ENCODE data around the gene APOL6.
A peak's percentile ranks its signal among the peaks of the same experiment; 100 is the strongest.
"Not testable (repeated sequence)": the region's sequence is repeated elsewhere in the genome, so short reads cannot be mapped to it uniquely, and the experiment has no call there.

APOL6 gene

GRCh38 chr22:35618427-35619223 is 29.6 kb upstream of the APOL6 start:
- Histone ChIP-seq H3K4me1 (ENCODE audit: control insufficient read depth, insufficient read depth, low read length, unreplicated experiment) (peaks cover 3% of the 10 kb centered on the region), H2AFZ (ENCODE audit: low read length, unreplicated experiment) (no peak overlapping the region), H3K36me3 (ENCODE audit: insufficient read depth, low read length) (no peaks in the 10 kb centered on the region), H3K79me2 (ENCODE audit: control insufficient read depth, insufficient read depth, low read length, unreplicated experiment) (no peaks in the 10 kb centered on the region), H3K27me3 (ENCODE audit: insufficient read depth, low read length) (no peaks in the 10 kb centered on the region), H3K4me3 (ENCODE audit: low read depth, low read length) (no peak overlapping the region), H3K27ac (ENCODE audit: low read depth, low read length) (no peak overlapping the region)

- no peaks in the 10 kb centered on the region for H3K36me3 ChIP-seq (ENCODE audit: insufficient read depth, low read length)
- H3K79me2 ChIP-seq (ENCODE audit: control insufficient read depth, insufficient read depth, low read length, unreplicated experiment) = no peaks in the 10 kb centered on the region
- H3K27ac ChIP-seq (ENCODE audit: low read depth, low read length) = no peak overlapping the region
- no peak overlapping the region for H2AFZ ChIP-seq (ENCODE audit: low read length, unreplicated experiment)
- H3K27me3 ChIP-seq (ENCODE audit: insufficient read depth, low read length) = no peaks in the 10 kb centered on the region
- no peak overlapping the region for H3K4me3 ChIP-seq (ENCODE audit: low read depth, low read length)
- H3K4me1 ChIP-seq (ENCODE audit: control insufficient read depth, insufficient read depth, low read length, unreplicated experiment) = peaks cover 3% of the 10 kb centered on the region
Measured at GRCh38 chr22:35619336-35620094, 28.7 kb upstream of the APOL6 start.

- no peaks in the 10 kb centered on the region for H3K27me3 ChIP-seq (ENCODE audit: insufficient read depth, low read length)
- H3K79me2 ChIP-seq (ENCODE audit: control insufficient read depth, insufficient read depth, low read length, unreplicated experiment) = no peaks in the 10 kb centered on the region
- H2AFZ ChIP-seq (ENCODE audit: low read length, unreplicated experiment) = no peak overlapping the region
- H3K4me1 ChIP-seq (ENCODE audit: control insufficient read depth, insufficient read depth, low read length, unreplicated experiment) = peaks cover 3% of the 10 kb centered on the region
- H3K27ac ChIP-seq (ENCODE audit: low read depth, low read length) = no peak overlapping the region
- H3K36me3 ChIP-seq (ENCODE audit: insufficient read depth, low read length) = no peaks in the 10 kb centered on the region
- H3K4me3 ChIP-seq (ENCODE audit: low read depth, low read length) = no peak overlapping the region
Measured at GRCh38 chr22:35620624-35621251, 27.5 kb upstream of the APOL6 start.

- Histone ChIP-seq H3K27ac (ENCODE audit: low read depth, low read length) (no peak overlapping the region), H3K4me3 (ENCODE audit: low read depth, low read length) (no peak overlapping the region), H3K4me1 (ENCODE audit: control insufficient read depth, insufficient read depth, low read length, unreplicated experiment) (peaks cover 3% of the 10 kb centered on the region), H3K36me3 (ENCODE audit: insufficient read depth, low read length) (no peaks in the 10 kb centered on the region), H3K27me3 (ENCODE audit: insufficient read depth, low read length) (no peaks in the 10 kb centered on the region), H2AFZ (ENCODE audit: low read length, unreplicated experiment) (no peak overlapping the region), H3K79me2 (ENCODE audit: control insufficient read depth, insufficient read depth, low read length, unreplicated experiment) (no peaks in the 10 kb centered on the region)
Measured at GRCh38 chr22:35621451-35621850, 26.8 kb upstream of the APOL6 start.

GRCh38 chr22:35622191-35622913 is 25.9 kb upstream of the APOL6 start:
- H2AFZ ChIP-seq (ENCODE audit: low read length, unreplicated experiment) = no peak overlapping the region
- H3K4me1 ChIP-seq (ENCODE audit: control insufficient read depth, insufficient read depth, low read length, unreplicated experiment) = peaks cover 3% of the 10 kb centered on the region
- H3K27ac ChIP-seq (ENCODE audit: low read depth, low read length) = no peak overlapping the region
- H3K36me3 ChIP-seq (ENCODE audit: insufficient read depth, low read length) = no peaks in the 10 kb centered on the region
- no peaks in the 10 kb centered on the region for H3K79me2 ChIP-seq (ENCODE audit: control insufficient read depth, insufficient read depth, low read length, unreplicated experiment)
- no peak overlapping the region for H3K4me3 ChIP-seq (ENCODE audit: low read depth, low read length)
- H3K27me3 ChIP-seq (ENCODE audit: insufficient read depth, low read length) = no peaks in the 10 kb centered on the region

GRCh38 chr22:35623885-35624284 is 24.4 kb upstream of the APOL6 start:
- H3K4me1 ChIP-seq (ENCODE audit: control insufficient read depth, insufficient read depth, low read length, unreplicated experiment); H3K27me3 ChIP-seq (ENCODE audit: insufficient read depth, low read length); H2AFZ ChIP-seq (ENCODE audit: low read length, unreplicated experiment); H3K79me2 ChIP-seq (ENCODE audit: control insufficient read depth, insufficient read depth, low read length, unreplicated experiment); H3K27ac ChIP-seq (ENCODE audit: low read depth, low read length); H3K36me3 ChIP-seq (ENCODE audit: insufficient read depth, low read length); H3K4me3 ChIP-seq (ENCODE audit: low read depth, low read length): not testable (repeated sequence)

GRCh38 chr22:35624547-35624946 is 23.7 kb upstream of the APOL6 start:
- peaks cover 16% of the 10 kb centered on the region for H3K4me1 ChIP-seq (ENCODE audit: control insufficient read depth, insufficient read depth, low read length, unreplicated experiment)
- H3K27ac ChIP-seq (ENCODE audit: low read depth, low read length) = no peak overlapping the region
- no peaks in the 10 kb centered on the region for H3K27me3 ChIP-seq (ENCODE audit: insufficient read depth, low read length)
- no peak overlapping the region for H3K4me3 ChIP-seq (ENCODE audit: low read depth, low read length)
- no peaks in the 10 kb centered on the region for H3K36me3 ChIP-seq (ENCODE audit: insufficient read depth, low read length)
- no peak overlapping the region for H2AFZ ChIP-seq (ENCODE audit: low read length, unreplicated experiment)
- no peaks in the 10 kb centered on the region for H3K79me2 ChIP-seq (ENCODE audit: control insufficient read depth, insufficient read depth, low read length, unreplicated experiment)

- H3K27ac ChIP-seq (ENCODE audit: low read depth, low read length) = no peak overlapping the region
- peaks cover 18% of the 10 kb centered on the region for H3K4me1 ChIP-seq (ENCODE audit: control insufficient read depth, insufficient read depth, low read length, unreplicated experiment)
- H3K4me3 ChIP-seq (ENCODE audit: low read depth, low read length) = no peak overlapping the region
- H3K27me3 ChIP-seq (ENCODE audit: insufficient read depth, low read length) = no peaks in the 10 kb centered on the region
- no peaks in the 10 kb centered on the region for H3K79me2 ChIP-seq (ENCODE audit: control insufficient read depth, insufficient read depth, low read length, unreplicated experiment)
- no peak overlapping the region for H2AFZ ChIP-seq (ENCODE audit: low read length, unreplicated experiment)
- H3K36me3 ChIP-seq (ENCODE audit: insufficient read depth, low read length) = no peaks in the 10 kb centered on the region
Measured at GRCh38 chr22:35625763-35626432, 22.3 kb upstream of the APOL6 start.

- peak overlapping the region; percentile 79 for H3K4me3 ChIP-seq (ENCODE audit: low read depth, low read length)
- no peaks in the 10 kb centered on the region for H3K36me3 ChIP-seq (ENCODE audit: insufficient read depth, low read length)
- H3K27me3 ChIP-seq (ENCODE audit: insufficient read depth, low read length) = no peaks in the 10 kb centered on the region
- H2AFZ ChIP-seq (ENCODE audit: low read length, unreplicated experiment) = peak overlapping the region; percentile 91
- H3K79me2 ChIP-seq (ENCODE audit: control insufficient read depth, insufficient read depth, low read length, unreplicated experiment) = no peaks in the 10 kb centered on the region
- H3K27ac ChIP-seq (ENCODE audit: low read depth, low read length) = peak overlapping the region; percentile 96
- H3K4me1 ChIP-seq (ENCODE audit: control insufficient read depth, insufficient read depth, low read length, unreplicated experiment) = peaks cover 15% of the 10 kb centered on the region
Measured at GRCh38 chr22:35627267-35628041, 20.8 kb upstream of the APOL6 start.

Data from ACC112 (cell line).